GM19455 (cell line): ENCODE measurements around the gene VPS29.

Experiments used
- ATAC-seq: cut with Tn5 transposase; IDR thresholded peaks from one replicate; pipeline ENCODE4 v1.9.1; 2021; ENCODE audit not compliant: unreplicated experiment

VPS29 gene

GRCh38 chr12:110451263-110451662, 50.6 kb downstream of the VPS29 start:
- no peak for ATAC-seq

GRCh38 chr12:110449799-110450497, 52.0 kb downstream of the VPS29 start, which contains the start of gene ARPC3:
TSS of gene ARPC3 (minus strand) at chr12:110450337. CDS start at chr12:110450260, 77 bp downstream.
- ATAC-seq: peak; percentile 94

- no peak for ATAC-seq
Observed at GRCh38 chr12:110444455-110444854, 57.5 kb downstream of the VPS29 start.
